HG03558 (cell line): ENCODE measurements around the gene CTAGE1.
"Not testable (repeated sequence)": the region's sequence is repeated elsewhere in the genome, so short reads cannot be mapped to it uniquely, and the experiment has no call there.

ENCODE experiments used
- ATAC-seq: cut with Tn5 transposase; IDR thresholded peaks from one replicate; pipeline ENCODE4 v1.9.1; 2021; ENCODE audit warnings: moderate number of reproducible peaks; ENCODE audit not compliant: unreplicated experiment; ENCODE audit errors: extremely low read depth

The CTAGE1 gene

GRCh38 chr18:22417496-22418188 lies at the start of gene CTAGE1:
CTAGE1 (minus strand) TSS chr18:22417915; CDS start chr18:22417811, 104 bp downstream.
- no peak for ATAC-seq

- no peak for ATAC-seq
Observed at GRCh38 chr18:22466608-22467395, 49.1 kb upstream of the CTAGE1 start.

- ATAC-seq, result no peak
Observed at GRCh38 chr18:22465859-22466457, 48.2 kb upstream of the CTAGE1 start.

DNA sequence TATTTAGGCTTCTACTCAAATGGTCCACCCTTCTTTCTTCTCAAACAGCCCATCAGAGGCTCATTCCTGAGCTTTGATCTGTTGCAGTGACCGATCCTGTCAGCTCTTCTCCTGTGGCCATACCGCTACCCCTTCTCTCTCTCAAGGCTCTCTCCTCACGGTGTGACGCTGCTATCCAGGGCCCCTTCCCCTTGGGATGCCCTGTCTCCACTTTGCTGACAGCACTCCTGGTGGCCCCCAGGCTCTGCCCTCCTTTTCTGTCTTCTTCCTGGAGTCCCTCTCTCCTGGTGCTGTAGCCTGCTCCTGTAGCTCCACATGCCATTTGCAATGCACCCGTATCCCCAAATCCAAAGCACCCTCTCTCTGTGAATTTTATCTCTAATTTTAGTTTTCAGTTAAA lies 45.4 kb upstream of the CTAGE1 start:
- ATAC-seq, result no peak

DNA sequence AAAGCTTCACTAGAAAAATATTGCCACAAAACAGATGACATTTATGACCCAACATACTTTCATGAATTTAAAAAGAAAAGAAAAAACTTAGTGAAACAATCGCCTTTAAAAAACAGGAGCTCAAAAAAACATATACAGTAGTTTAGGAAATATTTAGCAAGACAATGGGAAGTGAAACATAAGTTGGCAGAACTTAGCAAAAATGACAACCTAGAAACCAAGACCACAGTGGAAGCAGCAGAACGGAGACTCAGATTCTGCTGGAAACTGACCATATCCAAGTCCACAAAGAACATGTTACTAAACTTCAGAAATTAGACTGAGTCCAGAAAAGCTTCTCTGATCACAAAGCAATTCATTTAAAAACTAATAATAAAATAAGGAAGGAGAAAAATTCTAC lies 41.8 kb upstream of the CTAGE1 start:
- ATAC-seq, result no peak

DNA sequence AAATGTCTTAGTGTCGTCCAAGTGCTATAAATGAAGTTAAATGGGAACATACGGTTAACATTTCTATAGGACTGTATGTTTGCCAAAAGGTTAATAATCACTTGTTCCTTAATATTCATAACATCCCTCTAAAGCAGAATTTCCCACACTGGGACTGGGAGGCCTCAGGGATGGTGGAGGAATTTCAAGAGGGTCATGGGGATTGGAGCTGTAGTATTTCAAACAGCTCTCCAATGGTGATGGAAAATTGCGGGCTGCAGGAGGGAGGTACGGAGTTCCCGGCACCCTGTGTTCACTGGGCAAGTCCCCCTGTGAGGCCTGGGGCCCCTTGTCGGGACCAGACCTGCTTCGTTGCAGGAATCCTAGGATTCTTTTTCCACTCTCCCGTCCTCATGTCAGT lies 39.8 kb upstream of the CTAGE1 start:
- no peak for ATAC-seq

GRCh38 chr18:22456547-22456946 lies 38.8 kb upstream of the CTAGE1 start:
- ATAC-seq, result no peak

GRCh38 chr18:22456116-22456480 lies 38.4 kb upstream of the CTAGE1 start:
- ATAC-seq, result no peak

- ATAC-seq, result no peak
Observed at GRCh38 chr18:22455425-22456115, 37.9 kb upstream of the CTAGE1 start.

DNA sequence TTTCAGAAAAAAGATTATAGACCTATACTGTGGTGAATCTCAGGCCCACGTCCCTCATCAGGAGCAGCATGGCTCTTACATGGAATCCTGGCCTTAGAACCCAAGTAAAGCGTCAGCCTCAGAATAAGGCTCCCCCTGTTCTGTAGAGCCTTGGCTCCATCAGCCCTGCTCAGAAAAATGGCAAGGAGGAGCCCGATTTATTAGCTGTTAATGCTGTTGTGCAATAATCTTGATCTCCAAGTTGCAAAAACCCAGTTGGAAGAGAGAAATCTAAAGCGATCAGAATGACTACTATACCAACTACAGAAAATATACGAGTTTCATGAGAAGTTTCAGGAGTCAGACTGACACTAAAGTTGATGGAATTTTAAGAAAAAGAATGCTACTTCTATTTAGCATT lies 35.6 kb upstream of the CTAGE1 start:
- ATAC-seq, result no peak

GRCh38 chr18:22452226-22452668 lies 34.5 kb upstream of the CTAGE1 start:
- ATAC-seq, result no peak

DNA sequence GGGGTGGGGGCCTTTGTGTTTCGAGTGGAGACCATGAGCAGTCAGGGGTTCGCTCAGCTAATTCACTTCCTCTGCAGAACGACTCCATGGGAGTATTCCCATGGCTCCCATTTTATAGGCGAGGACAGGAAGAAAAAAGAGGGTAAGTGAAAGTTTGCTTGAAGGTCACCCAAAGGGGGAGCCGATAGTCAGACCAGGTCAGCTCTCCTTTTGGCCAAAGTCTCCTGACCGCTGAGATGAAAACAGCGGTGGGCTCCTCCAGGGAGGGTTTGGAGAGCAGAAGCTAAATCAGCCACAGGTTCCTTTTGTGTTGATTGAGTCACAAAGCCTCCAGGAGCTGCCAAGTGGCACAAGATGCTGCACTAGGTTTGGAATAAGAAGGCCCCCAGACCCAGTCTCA lies 34.1 kb upstream of the CTAGE1 start:
- ATAC-seq, result no peak

- ATAC-seq, result not testable (repeated sequence)
Observed at GRCh38 chr18:22450766-22451165, 33.1 kb upstream of the CTAGE1 start.

DNA sequence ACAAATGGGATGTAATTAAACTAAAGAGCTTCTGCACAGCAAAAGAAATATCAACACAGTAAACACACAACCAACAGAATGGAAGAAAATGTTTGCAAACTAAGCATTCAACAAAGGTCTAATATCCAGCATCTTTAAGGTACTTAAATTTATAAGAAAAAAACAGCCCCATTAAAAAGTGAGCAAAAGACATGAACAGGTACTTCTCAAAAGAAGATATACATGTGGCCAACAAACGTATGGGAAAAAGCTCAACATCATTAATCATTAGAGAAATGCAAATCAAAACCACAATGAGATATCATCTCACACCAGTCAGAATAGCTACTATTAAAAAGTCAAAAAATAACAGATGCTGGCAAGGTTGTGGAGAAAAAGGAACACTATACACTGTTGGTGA lies 32.6 kb upstream of the CTAGE1 start:
- not testable (repeated sequence) for ATAC-seq

GRCh38 chr18:22449753-22450152 lies 32.0 kb upstream of the CTAGE1 start:
- ATAC-seq, result not testable (repeated sequence)

DNA sequence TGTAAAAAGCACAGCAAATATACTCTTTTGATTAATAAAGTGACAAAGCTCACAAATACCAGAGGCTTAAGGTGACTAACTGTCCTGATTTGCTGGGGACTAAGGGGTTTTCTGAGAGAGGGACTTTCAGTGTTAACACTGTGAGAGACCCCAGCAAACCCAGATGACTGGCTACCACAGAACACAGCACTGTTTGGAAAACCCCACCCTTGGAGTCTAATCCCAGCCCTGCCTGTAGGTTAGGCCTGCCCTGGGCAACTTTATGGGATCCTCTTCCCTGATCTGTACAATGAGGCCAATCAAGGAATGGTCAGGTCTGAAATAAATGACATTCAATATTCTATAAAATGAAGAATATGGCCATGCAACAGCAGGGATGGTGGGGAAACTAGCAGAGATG lies 30.5 kb upstream of the CTAGE1 start:
- ATAC-seq, result no peak

GRCh38 chr18:22447792-22448191 lies 30.1 kb upstream of the CTAGE1 start:
- ATAC-seq, result no peak

DNA sequence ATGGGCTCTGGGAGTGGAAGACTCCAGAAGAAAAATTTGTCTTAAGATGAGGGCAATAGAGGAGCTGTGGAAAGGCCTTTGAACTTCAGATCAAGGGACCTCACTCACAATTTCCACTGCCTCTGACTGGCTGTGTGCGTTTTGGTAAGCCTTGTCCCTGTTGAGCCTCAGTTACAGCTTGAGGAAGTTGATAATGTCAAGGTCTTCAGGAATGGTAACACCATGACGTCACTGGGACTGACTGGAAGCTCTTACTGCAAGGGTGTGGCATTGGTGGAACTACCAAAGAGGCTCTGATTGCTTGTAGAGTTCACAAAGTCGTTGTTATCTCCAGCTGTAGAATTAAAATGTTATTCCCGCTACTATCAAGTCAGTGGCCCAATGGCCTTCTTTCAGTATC lies 29.2 kb upstream of the CTAGE1 start:
- no peak for ATAC-seq

DNA sequence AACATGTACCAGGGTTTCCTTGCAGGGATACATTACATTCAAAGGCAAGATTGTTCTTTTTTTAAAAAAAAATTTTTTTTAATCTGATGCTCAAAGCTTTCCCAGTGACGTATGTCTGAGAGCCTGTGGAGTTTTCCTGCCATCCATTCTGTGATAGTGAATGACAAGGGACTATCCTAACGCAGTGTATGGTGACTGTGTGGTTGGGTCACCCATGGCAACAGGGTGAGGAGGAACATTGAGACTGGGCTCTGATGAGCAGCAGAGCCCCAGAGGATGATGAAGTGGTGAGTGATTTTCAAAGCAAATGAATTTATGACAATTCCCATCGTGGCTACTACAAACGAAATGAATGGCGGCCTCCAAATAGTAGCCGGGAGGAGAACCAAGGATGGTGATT lies 28.6 kb upstream of the CTAGE1 start:
- no peak for ATAC-seq

GRCh38 chr18:22441638-22442037 lies 23.9 kb upstream of the CTAGE1 start:
- ATAC-seq, result no peak

DNA sequence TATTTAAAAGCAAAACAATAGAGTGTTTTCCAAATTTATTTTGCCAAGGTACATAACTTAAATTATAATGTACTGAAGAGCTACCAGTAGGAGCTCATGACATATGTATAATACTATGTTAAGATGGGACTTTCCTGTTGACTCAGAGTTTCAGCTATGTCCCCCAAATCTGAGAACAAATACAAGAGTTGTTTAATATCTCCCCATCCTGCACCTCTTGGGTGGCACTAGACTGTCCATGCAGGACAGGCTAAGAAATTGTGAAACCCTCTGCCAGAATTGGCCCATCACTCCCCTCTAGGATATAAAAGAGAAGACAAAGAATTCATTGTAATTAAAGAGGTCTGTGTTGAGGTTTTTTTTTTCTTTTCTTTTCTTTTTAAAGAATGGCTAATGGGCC lies 21.7 kb upstream of the CTAGE1 start:
- ATAC-seq, result no peak
